Motor neuron (in vitro differentiated cells): ENCODE measurements around the gene PTPRM. TPM values are rescaled to one million over a fixed set of nuclear protein-coding genes. Genes with fewer than 3 reads are reported as not detected.

Experiments
- ATAC-seq, 8 experiments: fragments of 200-7000 bp; cut with Tn5 transposase; replicated peaks in 6 of 8; 2 replicates each; pipeline ENCODE4 v1.8.0; 2021; ENCODE audit warnings: mild to moderate bottlenecking in 8 of 8, moderate library complexity in 8 of 8
- H3K27ac ChIP-seq, 2 donors: fragments of 250-450 bp; sonication (Bioruptor Pico); 2 replicates each; pipeline ENCODE4 v1.9.0; 2021; ENCODE audit warnings: antibody characterized with exemption in 2 of 2, mild to moderate bottlenecking in 2 of 2, moderate library complexity in 1 of 2
- H3K4me1 ChIP-seq, 2 donors: fragments of 250-450 bp; sonication (Bioruptor Pico); replicated peaks in 1 of 2; 2 replicates each; pipeline ENCODE4 v1.6.1; 2021; ENCODE audit warnings: antibody characterized with exemption in 2 of 2, mild to moderate bottlenecking in 2 of 2, moderate library complexity in 1 of 2
- H3K4me3 ChIP-seq, 5 donors: fragments of 250-450 bp; sonication (Bioruptor Pico); 2 replicates each; pipeline ENCODE4 v1.9.0; 2021; ENCODE audit warnings: antibody characterized with exemption in 5 of 5, mild to moderate bottlenecking in 5 of 5, moderate library complexity in 4 of 5
- WGBS, 10 experiments: fragments of 450-650 bp; shearing (Covaris generic); methylation state at CpG; one replicate each; pipeline ENCODE4 v1.0.0; 2022; 5-methylcytosine and 5-hydroxymethylcytosine counted together
- in situ Hi-C, 9 experiments: fragments of 400-800 bp; cut with MboI; loops; one replicate each; pipeline ENCODE4 v1.15.0; 2021; ENCODE audit warnings: low sequenced_read_pairs in 9 of 9, low pct_unique_long_range_greater_than_20kb in 2 of 9; ENCODE audit not compliant: unreplicated experiment in 9 of 9
- total RNA-seq, 8 experiments: library from RNA; unstranded; fragments of 300-600 nt; gene quantifications; 2 replicates each; pipeline versions ENCODE4 v1.2.3 to v1.2.4, GENCODE V29; 2022

Gene PTPRM
- total RNA-seq, 8 experiments from 2014 or later: 12.9 to 106 (median 66.9) TPM

DNA sequence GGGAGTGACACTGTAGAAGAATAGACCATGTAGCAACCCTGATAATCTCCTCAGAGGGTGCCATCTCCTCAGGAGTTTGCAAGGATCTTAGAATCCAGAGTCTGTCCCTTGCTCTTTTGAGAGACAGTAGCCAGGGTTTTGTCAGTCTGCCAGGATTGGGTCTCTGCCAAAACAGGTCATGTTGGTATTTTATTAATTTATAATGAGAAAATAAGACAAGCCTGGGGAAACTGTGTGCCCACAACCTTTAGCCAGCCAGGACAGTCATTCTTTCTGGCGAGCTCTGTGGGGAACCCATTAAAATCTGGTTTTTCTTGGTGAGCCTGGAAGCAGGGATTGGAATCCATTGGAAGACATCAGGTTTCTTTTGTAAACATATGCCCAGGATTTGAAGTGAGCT, 78.6 kb downstream of the PTPRM start:
- ATAC-seq: peak in 1 of 8 experiments; percentile 30
- Histone ChIP-seq H3K27ac (no peak overlapping the region), H3K4me1 (no peaks in the 10 kb centered on the region), H3K4me3 (no peak overlapping the region)
- WGBS, 10 experiments: 75 to 100% (median 100%) methylated on average over 1 of the region's 1 CpG; no CpG with 5 or more reads in 3 of the 10 experiments
- in situ Hi-C loops: no loop called here

DNA sequence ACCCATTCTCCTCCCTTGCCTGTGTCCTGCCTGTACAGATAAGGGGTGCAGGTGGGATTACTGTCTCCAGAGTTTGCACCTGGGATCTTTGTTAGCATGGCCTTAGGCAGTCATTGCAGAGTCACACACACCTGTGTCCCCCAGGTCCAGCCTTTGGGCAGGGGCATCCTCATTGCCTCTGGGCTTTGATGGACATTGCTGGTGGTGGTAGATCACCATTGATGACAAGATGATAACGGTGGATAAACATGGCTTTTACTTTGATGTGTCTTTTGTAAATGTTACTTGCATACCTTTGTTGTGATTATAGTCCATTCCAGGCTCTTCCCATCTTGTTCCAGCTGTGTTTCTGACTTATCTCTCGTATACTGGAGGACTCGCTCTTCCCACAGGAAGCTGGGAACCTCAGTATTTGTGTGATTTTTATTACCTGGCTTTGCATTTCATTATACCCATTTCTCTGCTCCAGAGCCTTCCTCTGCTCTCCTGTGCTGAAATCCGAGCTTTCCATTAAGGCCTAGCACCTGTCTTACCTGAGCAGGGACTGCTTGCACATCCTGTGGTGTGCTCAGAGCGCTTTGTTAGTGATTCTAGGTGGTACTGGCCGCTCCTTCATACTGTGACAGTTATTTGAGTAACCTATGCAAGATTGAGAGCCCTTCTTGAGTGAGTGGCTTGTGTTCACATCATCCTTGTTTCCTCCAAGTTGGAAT, 79.2 kb downstream of the PTPRM start:
- no peak overlapping the region for H3K27ac ChIP-seq
- in situ Hi-C loops: no loop called here

DNA sequence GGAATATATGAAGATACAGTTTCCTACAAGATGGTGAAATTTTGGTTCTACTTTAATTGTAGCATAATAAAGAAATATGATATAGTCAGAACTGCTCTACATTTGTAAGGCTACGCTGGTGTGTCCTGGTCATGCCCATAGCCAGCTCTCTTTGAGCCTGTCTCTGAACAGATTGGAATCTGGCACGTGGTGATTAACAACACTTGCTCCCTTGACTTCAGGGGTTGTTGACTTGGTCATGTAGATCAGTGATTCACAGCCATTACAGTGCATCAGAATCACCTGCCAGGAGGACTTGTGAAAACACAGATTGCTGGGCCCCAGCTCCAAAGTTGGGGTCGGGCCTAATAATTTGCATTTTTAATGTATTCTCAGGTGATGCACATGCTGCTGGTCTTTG, 80.4 kb downstream of the PTPRM start:
- 77 to 88% (median 82%) methylated on average over 1 to 3 of the region's 3 CpGs; no CpG with 5 or more reads in 3 of the 10 experiments for whole genome bisulfite sequencing, 10 experiments
- Histone ChIP-seq H3K27ac (no peak overlapping the region), H3K4me3 (no peak overlapping the region), H3K4me1 (no peaks in the 10 kb centered on the region)
- no peak for ATAC-seq
- in situ Hi-C loops: no loop called here

More for the DNA sequence above, 79.2 kb downstream of the PTPRM start:
- Histone ChIP-seq H3K4me3 (no peak overlapping the region), H3K4me1 (no peaks in the 10 kb centered on the region)
- WGBS, 10 experiments: 67 to 100% (median 77%) methylated on average over 1 to 5 of the region's 6 CpGs; no CpG with 5 or more reads in 2 of the 10 experiments
- ATAC-seq: no peak

DNA sequence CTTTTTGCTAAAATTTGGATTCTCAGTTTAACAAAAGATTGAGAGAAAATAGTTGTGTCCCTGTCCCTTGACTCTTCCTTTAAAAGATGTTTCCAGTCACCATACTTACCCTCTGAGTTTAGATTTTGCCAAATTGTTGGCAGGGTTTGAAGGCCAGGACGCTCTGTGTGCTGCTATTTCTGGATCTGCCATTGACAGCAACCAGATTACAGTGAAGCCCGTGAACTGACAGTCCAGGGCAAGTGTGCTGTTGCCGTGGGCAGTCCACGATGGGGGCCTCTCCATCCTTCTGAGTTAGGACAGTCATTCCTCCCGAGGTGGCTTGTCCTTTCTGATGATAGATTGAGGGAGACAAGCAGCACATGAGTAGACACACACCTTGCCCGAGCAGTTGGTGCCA, 89.9 kb downstream of the PTPRM start:
- Histone ChIP-seq H3K4me1 (peaks cover 0 to 3% of the 10 kb centered on the region in 2 donors), H3K4me3 (no peak overlapping the region), H3K27ac (no peak overlapping the region)
- WGBS, 10 experiments: 57 to 100% (median 88%) methylated on average over 1 to 4 of the region's 6 CpGs
- ATAC-seq: peak in 2 of 8 experiments; percentile 8 to 61
- in situ Hi-C loops: no loop called here

DNA sequence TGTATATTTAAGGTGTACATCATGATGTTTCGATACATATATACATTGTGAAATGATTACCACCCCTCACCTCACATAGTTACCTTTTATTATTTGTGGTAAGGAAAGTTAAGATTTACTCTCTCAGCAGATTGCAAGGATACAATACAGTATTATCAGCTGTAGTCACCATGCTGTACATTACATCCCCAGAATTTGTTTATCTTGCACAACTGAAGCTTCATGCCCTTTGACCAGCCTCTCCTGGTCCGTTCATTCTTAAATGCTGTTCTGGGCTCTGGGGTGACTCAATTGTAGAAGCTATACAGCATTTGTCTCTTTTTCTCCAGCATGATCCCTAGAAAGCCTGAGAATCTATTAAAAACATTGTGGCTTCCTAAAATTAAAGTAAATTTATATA, 90.8 kb downstream of the PTPRM start:
- H3K27ac ChIP-seq: no peak overlapping the region
- in situ Hi-C loops: no loop called here
- ATAC-seq: no peak

DNA sequence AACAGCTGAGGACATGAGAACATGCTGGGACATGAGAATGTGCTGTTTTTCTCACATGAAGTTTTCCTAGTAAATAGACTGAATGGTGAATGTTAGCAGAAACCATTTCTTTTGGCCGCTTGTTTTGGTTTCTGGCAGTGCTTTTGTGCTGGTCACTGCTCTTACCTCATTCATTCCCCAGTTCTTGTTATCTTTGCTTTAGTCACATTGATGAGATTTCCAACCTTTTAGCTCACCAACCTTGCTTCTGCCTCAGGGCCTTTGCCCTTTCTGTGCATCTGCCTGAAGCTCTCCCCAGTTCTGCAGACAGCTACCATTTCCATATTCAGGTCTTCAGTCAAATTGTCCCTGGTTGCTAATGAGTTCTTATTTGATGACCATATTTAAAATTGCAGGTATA, 91.6 kb downstream of the PTPRM start:
- ATAC-seq: no peak
- peaks cover 0 to 3% of the 10 kb centered on the region in 2 donors for H3K4me1 ChIP-seq
- in situ Hi-C loops: no loop called here
- H3K27ac ChIP-seq: no peak overlapping the region
- WGBS, 10 experiments: 71 to 100% (median 86%) methylated on average over 1 of the region's 1 CpG; no CpG with 5 or more reads in 4 of the 10 experiments
- H3K4me3 ChIP-seq: no peak overlapping the region

More for the DNA sequence above, 90.8 kb downstream of the PTPRM start:
- WGBS, 10 experiments: 71 to 100% (median 100%) methylated on average over 1 to 2 of the region's 2 CpGs; no CpG with 5 or more reads in 1 of the 10 experiments
- peaks cover 0 to 3% of the 10 kb centered on the region in 2 donors for H3K4me1 ChIP-seq
- H3K4me3 ChIP-seq: no peak overlapping the region

DNA sequence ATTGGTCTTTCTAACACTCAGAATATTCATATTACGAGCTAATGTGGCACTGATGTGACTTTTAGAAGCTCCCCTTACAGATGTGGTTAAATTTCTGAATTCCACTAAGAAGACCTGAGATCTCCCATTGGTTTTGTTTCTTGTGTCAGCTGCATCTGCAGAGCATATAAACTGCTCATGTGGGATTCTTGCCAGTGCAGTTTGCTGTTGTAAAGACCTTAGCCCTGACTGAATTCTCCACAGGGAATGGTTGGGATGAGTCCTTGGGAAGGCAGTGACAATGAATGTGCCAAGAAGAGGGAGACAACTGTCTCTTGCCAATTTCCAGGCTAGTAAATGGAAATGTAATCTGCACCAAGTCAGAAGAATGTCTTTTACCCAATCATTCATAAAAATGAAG, 94.1 kb downstream of the PTPRM start:
- in situ Hi-C loops: no loop called here
- WGBS, 10 experiments: 38 to 100% (median 71%) methylated on average over 1 of the region's 1 CpG; no CpG with 5 or more reads in 3 of the 10 experiments
- peaks cover 0 to 5% of the 10 kb centered on the region in 2 donors for H3K4me1 ChIP-seq

DNA sequence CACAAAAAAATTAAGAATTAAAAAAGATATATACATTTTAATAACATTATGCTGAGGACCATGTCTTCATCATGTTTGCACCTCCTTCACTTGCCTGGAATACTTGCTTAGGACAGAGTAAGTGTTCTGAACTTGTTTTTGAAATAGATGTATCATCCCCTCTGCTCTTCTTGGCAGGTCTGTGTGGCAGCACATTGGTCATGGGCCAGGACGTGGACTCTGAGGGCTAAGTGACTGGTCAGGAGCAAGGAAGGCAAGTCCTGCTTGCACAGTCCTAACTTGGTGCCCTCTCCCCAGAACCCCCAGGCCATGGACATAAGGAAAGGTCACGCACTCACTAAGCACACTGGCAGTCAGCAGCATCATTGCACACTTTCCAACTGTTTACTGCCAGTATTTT, 95.8 kb downstream of the PTPRM start:
- in situ Hi-C loops: no loop called here
- Histone ChIP-seq H3K4me3 (no peak overlapping the region), H3K27ac (no peak overlapping the region), H3K4me1 (peaks cover 0 to 2% of the 10 kb centered on the region in 2 donors)
- ATAC-seq: no peak
- 63 to 81% (median 73%) methylated on average over 1 to 2 of the region's 2 CpGs; no CpG with 5 or more reads in 6 of the 10 experiments for WGBS, 10 experiments

More for the DNA sequence above, 94.1 kb downstream of the PTPRM start:
- no peak overlapping the region for H3K4me3 ChIP-seq
- H3K27ac ChIP-seq: no peak overlapping the region
- no peak for ATAC-seq

DNA sequence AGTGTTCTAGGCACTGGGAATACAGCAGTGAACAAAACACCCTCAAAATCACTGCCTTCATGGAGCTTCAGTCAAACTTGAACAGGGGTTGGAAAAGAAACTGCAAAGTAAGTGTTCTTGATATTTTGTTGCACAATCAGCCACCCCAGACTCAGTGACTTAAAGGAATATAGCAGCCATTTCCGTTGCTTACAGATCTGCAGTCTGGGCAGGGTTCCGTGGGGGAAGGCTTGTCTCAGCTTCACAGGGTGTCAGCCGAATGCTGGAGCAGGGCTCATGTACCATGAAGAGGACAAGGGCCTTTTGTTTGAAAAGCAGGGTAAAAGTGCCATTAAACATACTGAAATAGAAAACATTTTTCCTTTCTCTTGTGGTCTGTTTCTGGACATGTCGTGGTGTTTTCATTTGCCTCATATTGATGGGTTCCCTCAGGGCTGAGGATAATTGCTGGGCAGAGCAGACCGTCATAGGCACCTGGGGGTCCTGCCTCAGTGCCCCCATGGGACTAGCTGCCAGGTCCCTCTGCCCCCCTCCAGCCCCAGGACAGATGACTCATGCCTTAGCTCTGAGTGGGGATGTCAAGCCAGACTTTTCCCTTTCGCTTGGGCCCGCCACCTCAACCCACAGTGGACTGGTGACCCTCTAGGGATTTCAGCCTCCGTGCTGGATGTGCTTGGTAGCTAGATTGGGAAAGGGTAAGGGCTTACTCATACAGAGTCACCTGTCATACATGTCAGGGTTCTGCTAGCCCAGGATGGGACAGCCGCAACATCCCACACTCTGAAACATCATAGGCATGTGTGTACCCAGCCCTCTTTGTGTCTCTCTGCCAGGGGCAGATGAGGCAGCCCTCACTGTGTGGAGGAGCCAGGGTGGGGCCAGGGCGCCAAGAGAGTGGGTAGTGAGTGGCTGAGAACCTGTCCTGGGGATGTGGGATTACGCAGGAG, 96.5 kb downstream of the PTPRM start:
- Histone ChIP-seq H3K4me1 (peaks cover 2 to 3% of the 10 kb centered on the region in 2 donors), H3K4me3 (no peak overlapping the region), H3K27ac (no peak overlapping the region)
- in situ Hi-C loops: no loop called here
- no peak for ATAC-seq
- WGBS, 10 experiments: 67 to 100% (median 88%) methylated on average over 1 to 4 of the region's 11 CpGs; no CpG with 5 or more reads in 4 of the 10 experiments

DNA sequence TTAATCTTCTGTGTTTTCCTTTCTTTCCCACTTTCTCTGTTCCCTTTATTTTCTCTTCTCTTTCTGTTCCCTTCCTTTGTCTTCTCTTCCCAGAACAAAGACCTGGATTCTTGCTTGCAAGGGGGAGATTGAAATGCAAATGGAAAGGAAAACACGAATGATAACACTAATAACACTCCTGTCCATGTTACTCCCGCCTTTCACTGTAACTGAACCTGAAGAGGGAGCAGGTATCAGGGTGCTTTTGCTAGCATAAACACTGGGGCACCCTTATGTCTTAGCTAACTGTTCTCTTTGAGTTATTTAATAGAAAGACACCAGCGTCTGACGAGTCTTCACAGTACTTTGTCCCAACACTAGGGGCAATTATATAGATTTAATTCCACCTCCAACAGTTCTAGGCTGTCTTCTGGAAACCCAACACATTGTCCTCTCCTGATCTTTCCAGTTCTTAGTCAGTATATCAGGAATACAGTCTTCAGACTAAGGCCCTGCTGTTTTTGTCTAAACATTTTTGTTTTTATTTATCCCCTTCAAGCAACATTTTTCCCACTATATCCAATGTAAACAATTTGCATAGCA, 99.2 kb downstream of the PTPRM start:
- H3K4me3 ChIP-seq: no peak overlapping the region
- in situ Hi-C loops: no loop called here
- no peak for ATAC-seq
- 13 to 92% (median 58%) methylated on average over 1 to 4 of the region's 4 CpGs for WGBS, 10 experiments
- H3K27ac ChIP-seq: no peak overlapping the region
- H3K4me1 ChIP-seq: peaks cover 3 to 6% of the 10 kb centered on the region in 2 donors

DNA sequence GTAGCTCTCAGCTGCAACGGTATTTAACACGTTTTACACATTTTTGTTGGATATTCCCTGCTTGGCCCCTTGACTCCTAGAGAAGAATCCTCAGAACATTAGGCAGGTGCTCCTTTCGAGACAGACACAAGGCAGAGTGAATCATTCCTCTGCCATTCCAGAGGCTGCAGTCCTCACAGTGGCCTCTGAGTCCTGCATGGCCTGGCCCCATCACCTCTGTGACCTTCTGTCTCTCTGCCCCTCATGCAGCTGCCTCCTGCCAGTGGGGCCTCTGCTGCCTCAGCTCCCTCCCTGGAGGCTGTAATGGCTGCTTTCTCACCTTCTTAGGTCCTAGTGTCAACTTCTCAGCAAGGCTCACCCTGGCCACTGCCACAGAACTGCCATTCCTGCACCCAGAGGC, 101.3 kb downstream of the PTPRM start:
- no peak for ATAC-seq
- Histone ChIP-seq H3K4me1 (peaks cover 3 to 6% of the 10 kb centered on the region in 2 donors), H3K4me3 (no peak overlapping the region), H3K27ac (no peak overlapping the region)
- in situ Hi-C loops: no loop called here
- WGBS, 10 experiments: 40 to 100% (median 88%) methylated on average over 1 to 3 of the region's 3 CpGs

DNA sequence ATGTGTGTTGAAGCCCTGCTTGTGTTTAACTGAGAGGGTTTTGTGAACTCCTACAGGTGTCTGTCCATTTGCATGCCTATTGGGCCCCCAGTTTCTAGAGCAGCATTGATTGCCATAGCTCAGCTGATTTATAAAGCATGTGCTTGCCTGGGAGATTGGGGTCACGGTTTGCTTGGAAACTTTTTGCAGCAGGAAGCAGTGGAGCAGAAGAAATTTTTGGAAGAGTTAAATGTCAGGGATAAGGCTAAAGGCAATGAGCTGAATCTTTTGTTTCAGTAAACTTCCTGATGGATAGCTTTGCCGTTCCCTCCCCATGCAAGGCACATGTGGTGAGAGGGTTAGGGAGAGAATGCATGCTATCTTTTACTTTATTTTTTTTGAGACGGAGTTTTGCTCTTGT, 102.2 kb downstream of the PTPRM start:
- Histone ChIP-seq H3K4me3 (no peak overlapping the region), H3K27ac (no peak overlapping the region), H3K4me1 (peaks cover 3 to 6% of the 10 kb centered on the region in 2 donors)
- no peak for ATAC-seq
- in situ Hi-C loops: no loop called here
- WGBS, 10 experiments: 20 to 100% (median 83%) methylated on average over 1 to 3 of the region's 3 CpGs; no CpG with 5 or more reads in 3 of the 10 experiments

DNA sequence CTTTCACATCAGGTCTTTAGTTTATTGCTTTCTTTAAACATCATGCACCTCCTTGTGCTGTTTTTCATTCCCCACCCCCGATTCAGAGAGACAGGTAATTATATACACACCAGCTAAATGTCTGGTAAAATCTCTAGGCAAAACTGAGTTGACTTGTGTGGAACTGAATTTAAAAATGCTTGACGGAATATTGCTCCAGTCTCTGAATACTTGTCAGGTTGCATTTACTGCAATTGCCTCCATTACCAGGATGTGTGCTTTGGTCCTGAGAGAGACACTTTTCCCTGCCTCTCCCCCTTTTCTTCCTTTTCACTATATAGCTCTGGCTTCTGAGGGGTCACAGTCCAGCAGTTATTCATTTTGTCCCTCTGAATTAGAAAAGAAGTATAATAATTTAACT, 104.0 kb downstream of the PTPRM start:
- no peak overlapping the region for H3K27ac ChIP-seq
- in situ Hi-C loops: no loop called here
- peaks cover 3 to 7% of the 10 kb centered on the region in 2 donors for H3K4me1 ChIP-seq
- 56 to 100% (median 90%) methylated on average over 1 to 2 of the region's 2 CpGs; no CpG with 5 or more reads in 1 of the 10 experiments for WGBS, 10 experiments
- no peak overlapping the region for H3K4me3 ChIP-seq
- ATAC-seq: no peak
